B cell (primary cell): ENCODE data around the gene DTX3. TPM values are rescaled to one million over a fixed set of nuclear protein-coding genes. Genes with fewer than 3 reads are reported as not detected.

ENCODE experiments used
- ATAC-seq: fragments of 200-7000 bp; cut with Tn5 transposase; one replicate; pipeline ENCODE4 v1.10.0; 2021; ENCODE audit warnings: low read depth, mild to moderate bottlenecking, moderate number of reproducible peaks, moderate library complexity
- CTCF ChIA-PET: fragments of 350-600 bp; sonication (Branson Sonifier 250); formaldehyde crosslinking; loops from one replicate; lab custom pipeline; 2021; ENCODE audit warnings: antibody characterized with exemption, inconsistent platforms; lab: Charles Lee
- POLR2A ChIA-PET: fragments of 350-600 bp; sonication (Branson Sonifier 250); formaldehyde crosslinking; loops from one replicate; lab custom pipeline; 2021; ENCODE audit warnings: antibody characterized with exemption; lab: Charles Lee
- DNase-seq: peaks from one replicate; pipeline ENCODE4 v3.0.0; 2013
- H2AFZ ChIP-seq: 2 replicates; pipeline ENCODE4 v1.6.1; 2012; ENCODE audit warnings: mild to moderate bottlenecking, low read depth, low read length; ENCODE audit not compliant: insufficient read depth, poor library complexity, severe bottlenecking
- H3K27ac ChIP-seq, 2 donors: 1 replicate in 1 of 2; 2 replicates in 1 of 2; pipeline ENCODE4 v1.5.1; 2012 to 2013; ENCODE audit warnings: low read length in 2 of 2, mild to moderate bottlenecking in 2 of 2, moderate library complexity in 1 of 2
- H3K27me3 ChIP-seq, 4 experiments: fragments of 200-600 bp in 1 of 4; sonication (generic) in 1 of 4; replicated peaks in 1 of 4; 1 replicate in 2 of 4; 2 replicates in 2 of 4; pipeline versions ENCODE4 v1.6.1 to v1.7.0; 2013 to 2016; ENCODE audit warnings: low read length in 3 of 4, mild to moderate bottlenecking in 2 of 4, mixed read lengths in 1 of 4, moderate library complexity in 1 of 4; ENCODE audit not compliant: insufficient read depth in 4 of 4, control insufficient read depth in 3 of 4; ENCODE audit errors: control extremely low read depth in 1 of 4
- H3K36me3 ChIP-seq, 2 experiments: replicated peaks in 1 of 2; 1 replicate in 1 of 2; 2 replicates in 1 of 2; pipeline versions ENCODE4 v1.6.1 to v1.7.1; 2013; ENCODE audit warnings: low read length in 1 of 2; ENCODE audit not compliant: insufficient read depth in 2 of 2, control insufficient read depth in 1 of 2; ENCODE audit errors: control extremely low read depth in 1 of 2, extremely low read depth in 1 of 2
- H3K4me1 ChIP-seq, 2 donors: fragments of 200-600 bp in 1 of 2; sonication (generic) in 1 of 2; 1 replicate in 1 of 2; 2 replicates in 1 of 2; pipeline versions ENCODE4 v1.5.1 to v1.6.1; 2013 to 2017; ENCODE audit warnings: low read length in 2 of 2; ENCODE audit not compliant: control insufficient read depth in 2 of 2, insufficient read depth in 2 of 2
- H3K4me2 ChIP-seq: replicated peaks from 2 replicates; pipeline ENCODE3; 2012; ENCODE audit warnings: mild to moderate bottlenecking, low read depth, low read length; ENCODE audit not compliant: poor library complexity, severe bottlenecking
- H3K4me3 ChIP-seq, 5 experiments: fragments of 200-600 bp in 1 of 5; sonication (generic) in 1 of 5; 1 replicate in 3 of 5; 2 replicates in 2 of 5; pipeline versions ENCODE4 v1.5.1 to v1.7.0; 2011 to 2016; ENCODE audit warnings: low read length in 4 of 5, mild to moderate bottlenecking in 4 of 5, low read depth in 2 of 5, control low read depth in 1 of 5, moderate library complexity in 1 of 5; ENCODE audit not compliant: insufficient read depth in 1 of 5; ENCODE audit errors: control extremely low read depth in 1 of 5, extremely low read depth in 1 of 5
- H3K79me2 ChIP-seq: fragments of 200-600 bp; sonication (generic); one replicate; pipeline ENCODE4 v1.6.0; 2016; ENCODE audit warnings: low read length; ENCODE audit not compliant: control insufficient read depth, insufficient read depth
- H3K9ac ChIP-seq: fragments of 200-600 bp; sonication (generic); 2 replicates; pipeline ENCODE4 v1.6.1; 2017; ENCODE audit warnings: mild to moderate bottlenecking, low read length, moderate library complexity
- H3K9me3 ChIP-seq, 3 donors: one replicate each; pipeline versions ENCODE4 v1.6.1 to v1.7.1; 2013; ENCODE audit warnings: low read length in 2 of 3; ENCODE audit not compliant: control insufficient read depth in 2 of 3, insufficient read depth in 1 of 3; ENCODE audit errors: control extremely low read depth in 1 of 3
- H4K20me1 ChIP-seq: 2 replicates; pipeline ENCODE4 v1.6.0; 2012; ENCODE audit warnings: mild to moderate bottlenecking, low read length; ENCODE audit not compliant: insufficient read depth, control insufficient read depth, poor library complexity, severe bottlenecking
- H3K27ac Mint-ChIP-seq: one replicate; pipeline ENCODE4 v1.8.0; 2021; ENCODE audit warnings: mixed read lengths
- H3K27me3 Mint-ChIP-seq: one replicate; pipeline ENCODE4 v1.8.0; 2021; ENCODE audit warnings: mixed read lengths
- H3K4me1 Mint-ChIP-seq: one replicate; pipeline ENCODE4 v1.8.0; 2021; ENCODE audit warnings: mixed read lengths
- H3K4me3 Mint-ChIP-seq: one replicate; pipeline ENCODE4 v1.8.0; 2021; ENCODE audit warnings: mixed read lengths
- H3K9me3 Mint-ChIP-seq: one replicate; pipeline ENCODE4 v1.8.0; 2022; ENCODE audit warnings: mixed read lengths; ENCODE audit not compliant: insufficient read depth
- EZH2 ChIP-seq: IDR thresholded peaks from 2 replicates; pipeline ENCODE4 v1.6.1; 2012; ENCODE audit warnings: borderline replicate concordance, low read depth, mild to moderate bottlenecking, moderate library complexity, low read length; ENCODE audit not compliant: insufficient read depth, poor library complexity, severe bottlenecking
- WGBS: methylation state at CpG from one replicate; pipeline ENCODE4 v1.1.5; 2013; ENCODE audit warnings: missing lambda C conversion rate; ENCODE audit not compliant: insufficient coverage; 5-methylcytosine and 5-hydroxymethylcytosine counted together
- intact Hi-C: fragments of 100-400 bp; cut with micrococcal nuclease; formaldehyde crosslinking; loops from one replicate; pipeline ENCODE4 v1.10.0; 2022
- polyA plus RNA-seq: library from polyadenylated mRNA; depleted of rRNA; stranded (reverse); fragments of >200 nt; gene quantifications from 2 replicates; pipeline ENCODE4 v1.2.3, GENCODE V29; 2012
- total RNA-seq, 2 donors: library from RNA; stranded (reverse); fragments of 120-200 nt in 1 of 2; gene quantifications; 1 replicate in 1 of 2; 2 replicates in 1 of 2; pipeline versions ENCODE4 v1.2.3 to v1.2.4, GENCODE V29; 2013 to 2022
- TF ChIP-seq, protein P1 (sequence below): fragments of 200-600 bp; IDR thresholded peaks from one replicate; pipeline ENCODE4 v1.8.0; 2022; ENCODE audit warnings: antibody characterized with exemption, mild to moderate bottlenecking

DTX3 gene
- total and polyA plus RNA-seq, 2 donors (not counting 1 experiment from before 2014, with no cell fraction given) = 3.5 to 7.3 TPM

DNA sequence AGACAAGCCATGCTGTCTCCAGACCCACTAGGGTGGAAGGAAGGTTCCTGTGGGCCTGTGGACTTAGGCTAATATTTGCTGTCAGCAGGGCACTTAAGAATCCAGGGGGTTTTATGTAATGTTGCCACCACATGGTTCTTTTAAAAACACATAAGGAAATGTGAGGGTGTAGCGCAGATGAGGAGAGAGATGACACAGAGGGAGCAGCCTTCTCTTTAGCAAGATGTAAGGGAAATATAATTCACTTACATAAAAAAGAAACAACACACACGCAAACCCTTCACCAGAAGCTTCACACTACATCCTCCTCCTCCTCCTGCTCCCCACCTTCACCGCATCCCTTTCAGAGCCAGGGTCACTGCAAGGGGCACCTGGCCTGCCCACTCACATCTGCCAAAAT is 18.5 kb upstream of the DTX3 start:
- intact Hi-C loops = no loop called here

GRCh38 chr12:57586832-57587429 is 17.7 kb upstream of the DTX3 start:
- CTCF ChIA-PET = interaction anchor here (1.2 to 7.2 kb wide), 4 partner anchors 12 to 125 kb away, joined by 3 to 97 read pairs (median 42); partner anchors contain the start of gene ARHGEF25

More for the DNA sequence above, 18.5 kb upstream of the DTX3 start:
- TF ChIP-seq, protein P1, sequence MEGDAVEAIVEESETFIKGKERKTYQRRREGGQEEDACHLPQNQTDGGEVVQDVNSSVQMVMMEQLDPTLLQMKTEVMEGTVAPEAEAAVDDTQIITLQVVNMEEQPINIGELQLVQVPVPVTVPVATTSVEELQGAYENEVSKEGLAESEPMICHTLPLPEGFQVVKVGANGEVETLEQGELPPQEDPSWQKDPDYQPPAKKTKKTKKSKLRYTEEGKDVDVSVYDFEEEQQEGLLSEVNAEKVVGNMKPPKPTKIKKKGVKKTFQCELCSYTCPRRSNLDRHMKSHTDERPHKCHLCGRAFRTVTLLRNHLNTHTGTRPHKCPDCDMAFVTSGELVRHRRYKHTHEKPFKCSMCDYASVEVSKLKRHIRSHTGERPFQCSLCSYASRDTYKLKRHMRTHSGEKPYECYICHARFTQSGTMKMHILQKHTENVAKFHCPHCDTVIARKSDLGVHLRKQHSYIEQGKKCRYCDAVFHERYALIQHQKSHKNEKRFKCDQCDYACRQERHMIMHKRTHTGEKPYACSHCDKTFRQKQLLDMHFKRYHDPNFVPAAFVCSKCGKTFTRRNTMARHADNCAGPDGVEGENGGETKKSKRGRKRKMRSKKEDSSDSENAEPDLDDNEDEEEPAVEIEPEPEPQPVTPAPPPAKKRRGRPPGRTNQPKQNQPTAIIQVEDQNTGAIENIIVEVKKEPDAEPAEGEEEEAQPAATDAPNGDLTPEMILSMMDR = no peak
- no peak for TF ChIP-seq EZH2
- Histone ChIP-seq H3K4me3 (no peak overlapping the region), H4K20me1 (no peaks in the 10 kb centered on the region), H3K27me3 (peaks cover 0 to 48% (median 12%) of the 10 kb centered on the region in 4 experiments), H3K79me2 (peaks cover 6% of the 10 kb centered on the region), H3K36me3 (no peaks in the 10 kb centered on the region), H3K9ac (no peak overlapping the region), H3K4me2 (no peak overlapping the region), H2AFZ (no peak overlapping the region), H3K27ac (no peak overlapping the region), H3K4me1 (peaks cover 6 to 11% of the 10 kb centered on the region in 2 donors), H3K9me3 (no peaks in the 10 kb centered on the region)
- 100% methylated on average over 2 of the region's 3 CpGs for WGBS
- ATAC-seq (no peak), DNase-seq (no peak)
- no peaks in the 10 kb centered on the region for H3K9me3 Mint-ChIP-seq
- peaks cover 13% of the 10 kb centered on the region for H3K27me3 Mint-ChIP-seq
- H3K4me3 Mint-ChIP-seq = no peak overlapping the region
- no peak overlapping the region for H3K27ac Mint-ChIP-seq
- peaks cover 8% of the 10 kb centered on the region for H3K4me1 Mint-ChIP-seq
- ChIA-PET CTCF (interaction anchor here (1.2 to 7.2 kb wide), 6 partner anchors 11 to 124 kb away, joined by 3 to 122 read pairs (median 42); partner anchors contain the start of gene ARHGEF25), POLR2A (no interaction called here)

More at GRCh38 chr12:57586832-57587429, 17.7 kb upstream of the DTX3 start:
- no peak overlapping the region for H3K27ac ChIP-seq
- H3K27me3 Mint-ChIP-seq = peaks cover 13% of the 10 kb centered on the region
- no peaks in the 10 kb centered on the region for H3K36me3 ChIP-seq
- H2AFZ ChIP-seq = no peak overlapping the region
- no peaks in the 10 kb centered on the region for H3K9me3 Mint-ChIP-seq
- DNase-seq (no peak), ATAC-seq (no peak)
- peaks cover 11 to 18% of the 10 kb centered on the region in 2 donors for H3K4me1 ChIP-seq
- intact Hi-C loops = no loop called here
- no peak overlapping the region for H3K4me2 ChIP-seq
- H3K27ac Mint-ChIP-seq = no peak overlapping the region
- H3K9ac ChIP-seq = no peak overlapping the region
- peaks cover 14% of the 10 kb centered on the region for H3K4me1 Mint-ChIP-seq
- TF ChIP-seq, protein P1 = no peak
- no peak for TF ChIP-seq EZH2
- peaks cover 13% of the 10 kb centered on the region for H3K79me2 ChIP-seq
- no peak overlapping the region for H3K4me3 ChIP-seq
- H3K9me3 ChIP-seq = no peaks in the 10 kb centered on the region
- no peak overlapping the region for H3K4me3 Mint-ChIP-seq
- H4K20me1 ChIP-seq = no peaks in the 10 kb centered on the region
- POLR2A ChIA-PET = no interaction called here
- peaks cover 0 to 41% (median 12%) of the 10 kb centered on the region in 4 experiments for H3K27me3 ChIP-seq
- 97% methylated on average over 2 of the region's 3 CpGs for WGBS
